Uterus (tissue), 2 donors: ENCODE measurements around the gene RABAC1.

ENCODE experiments used
- POLR2A ChIP-seq, 2 donors: fragments of 450-650 bp; IDR thresholded peaks; one replicate each; pipeline ENCODE4 v1.6.1; 2016; ENCODE audit warnings: antibody characterized with exemption in 2 of 2, mild to moderate bottlenecking in 1 of 2, moderate library complexity in 1 of 2
- TF ChIP-seq, protein P1 (sequence below), 4 experiments: fragments of 200-600 bp in 2 of 4; fragments of 450-650 bp in 2 of 4; sonication (generic) in 2 of 4; IDR thresholded peaks; one replicate each; pipeline ENCODE4 v1.5.1; 2016 to 2019; ENCODE audit warnings: antibody characterized with exemption in 4 of 4, mild to moderate bottlenecking in 2 of 4, moderate library complexity in 1 of 4

- no peak for TF ChIP-seq POLR2A (IDR thresholded peaks at IDR 0.05)
- TF ChIP-seq, protein P1, sequence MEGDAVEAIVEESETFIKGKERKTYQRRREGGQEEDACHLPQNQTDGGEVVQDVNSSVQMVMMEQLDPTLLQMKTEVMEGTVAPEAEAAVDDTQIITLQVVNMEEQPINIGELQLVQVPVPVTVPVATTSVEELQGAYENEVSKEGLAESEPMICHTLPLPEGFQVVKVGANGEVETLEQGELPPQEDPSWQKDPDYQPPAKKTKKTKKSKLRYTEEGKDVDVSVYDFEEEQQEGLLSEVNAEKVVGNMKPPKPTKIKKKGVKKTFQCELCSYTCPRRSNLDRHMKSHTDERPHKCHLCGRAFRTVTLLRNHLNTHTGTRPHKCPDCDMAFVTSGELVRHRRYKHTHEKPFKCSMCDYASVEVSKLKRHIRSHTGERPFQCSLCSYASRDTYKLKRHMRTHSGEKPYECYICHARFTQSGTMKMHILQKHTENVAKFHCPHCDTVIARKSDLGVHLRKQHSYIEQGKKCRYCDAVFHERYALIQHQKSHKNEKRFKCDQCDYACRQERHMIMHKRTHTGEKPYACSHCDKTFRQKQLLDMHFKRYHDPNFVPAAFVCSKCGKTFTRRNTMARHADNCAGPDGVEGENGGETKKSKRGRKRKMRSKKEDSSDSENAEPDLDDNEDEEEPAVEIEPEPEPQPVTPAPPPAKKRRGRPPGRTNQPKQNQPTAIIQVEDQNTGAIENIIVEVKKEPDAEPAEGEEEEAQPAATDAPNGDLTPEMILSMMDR (IDR thresholded peaks at IDR 0.05), result no peak
These were observed 6.0 kb upstream of the RABAC1 start for GRCh38 chr19:41965106-41965505.
